SH-SY5Y (cell line): ENCODE measurements around the gene RPP14.

Experiments used
- GATA2 ChIP-seq: IDR thresholded peaks from 2 replicates; pipeline ENCODE4 v1.6.1; 2011; ENCODE audit warnings: mild to moderate bottlenecking, low read depth, low read length
- GATA3 ChIP-seq: IDR thresholded peaks from 2 replicates; pipeline ENCODE4 v1.6.1; 2011; ENCODE audit warnings: low read depth, mild to moderate bottlenecking, low read length, moderate library complexity

Gene RPP14

GRCh38 chr3:58336135-58336882, 30.3 kb downstream of the RPP14 start:
- no peak for TF ChIP-seq GATA3
- TF ChIP-seq GATA2, result no peak

GRCh38 chr3:58337190-58337589, 31.1 kb downstream of the RPP14 start:
- no peak for TF ChIP-seq GATA3

- no peak for TF ChIP-seq GATA2
- TF ChIP-seq GATA3, result no peak
Observed at GRCh38 chr3:58340594-58341244, 34.7 kb downstream of the RPP14 start.

- TF ChIP-seq GATA2, result no peak
- no peak for TF ChIP-seq GATA3
Observed at GRCh38 chr3:58341376-58341775, 35.3 kb downstream of the RPP14 start.

- no peak for TF ChIP-seq GATA2
Observed at GRCh38 chr3:58342676-58343075, 36.6 kb downstream of the RPP14 start.

- no peak for TF ChIP-seq GATA3
- TF ChIP-seq GATA2, result no peak
Observed at GRCh38 chr3:58345457-58345856, 39.4 kb downstream of the RPP14 start.

GRCh38 chr3:58346368-58346767, 40.3 kb downstream of the RPP14 start:
- TF ChIP-seq GATA2, result no peak
- TF ChIP-seq GATA3, result no peak

GRCh38 chr3:58347984-58348383, 41.9 kb downstream of the RPP14 start:
- no peak for TF ChIP-seq GATA2
- TF ChIP-seq GATA3, result no peak

- no peak for TF ChIP-seq GATA2
- TF ChIP-seq GATA3, result no peak
Observed at GRCh38 chr3:58349792-58350626, 44.0 kb downstream of the RPP14 start.

- no peak for TF ChIP-seq GATA3
- TF ChIP-seq GATA2, result no peak
Observed at GRCh38 chr3:58350627-58351013, 44.6 kb downstream of the RPP14 start.

GRCh38 chr3:58351920-58352319, 45.9 kb downstream of the RPP14 start:
- TF ChIP-seq GATA2 (no peak), GATA3 (no peak)

- TF ChIP-seq GATA2 (no peak), GATA3 (no peak)
Observed at GRCh38 chr3:58352626-58353025, 46.6 kb downstream of the RPP14 start.

GRCh38 chr3:58353722-58354553, 47.9 kb downstream of the RPP14 start:
- TF ChIP-seq GATA2, result no peak
- no peak for TF ChIP-seq GATA3

- no peak for TF ChIP-seq GATA2
- TF ChIP-seq GATA3, result no peak
Observed at GRCh38 chr3:58355179-58355578, 49.1 kb downstream of the RPP14 start.
